Suprapubic skin (tissue), 4 donors: ENCODE results near the gene RRP1B. TPM values are rescaled to one million over a fixed set of nuclear protein-coding genes. Genes with fewer than 3 reads are reported as not detected.

Experiments
- DNase-seq, 2 donors: peaks; one replicate each; pipeline ENCODE4 v3.0.0-alpha.2; 2019; ENCODE audit warnings: low spot score in 2 of 2
- H3K27ac ChIP-seq: fragments of 200-600 bp; sonication (generic); one replicate; pipeline ENCODE4 v1.5.1; 2019
- H3K27me3 ChIP-seq: fragments of 200-600 bp; sonication (generic); one replicate; pipeline ENCODE4 v1.5.1; 2019
- H3K36me3 ChIP-seq: fragments of 200-600 bp; sonication (generic); one replicate; pipeline ENCODE4 v1.5.1; 2019
- H3K4me1 ChIP-seq: fragments of 200-600 bp; sonication (generic); one replicate; pipeline ENCODE4 v1.5.1; 2019
- H3K4me3 ChIP-seq: fragments of 200-600 bp; sonication (generic); one replicate; pipeline ENCODE4 v1.5.1; 2019; ENCODE audit warnings: mild to moderate bottlenecking
- H3K9me3 ChIP-seq: fragments of 200-600 bp; sonication (generic); one replicate; pipeline ENCODE4 v1.5.1; 2019
- CTCF ChIP-seq, 2 donors: fragments of 200-600 bp in 1 of 2; fragments of 450-650 bp in 1 of 2; sonication (generic) in 1 of 2; IDR thresholded peaks; one replicate each; pipeline ENCODE4 v1.5.1; 2016 to 2019; ENCODE audit warnings: antibody characterized with exemption in 2 of 2, mild to moderate bottlenecking in 1 of 2, moderate library complexity in 1 of 2
- EP300 ChIP-seq: sonication (generic); formaldehyde crosslinking; IDR thresholded peaks from one replicate; pipeline ENCODE4 v1.6.1; 2017; ENCODE audit warnings: antibody characterized with exemption
- POLR2A ChIP-seq, 2 donors: fragments of 450-650 bp; IDR thresholded peaks; one replicate each; pipeline ENCODE4 v1.6.1; 2017; ENCODE audit warnings: antibody characterized with exemption in 2 of 2, mild to moderate bottlenecking in 2 of 2, moderate library complexity in 2 of 2
- POLR2AphosphoS5 ChIP-seq, 3 donors: sonication (generic); formaldehyde crosslinking; IDR thresholded peaks; one replicate each; pipeline ENCODE4 v1.6.1; 2017; ENCODE audit warnings: antibody characterized with exemption in 3 of 3
- WGBS: methylation state at CpG from one replicate; pipeline ENCODE4 v1.1.5; 2018; 5-methylcytosine and 5-hydroxymethylcytosine counted together
- total RNA-seq, 4 donors: library from RNA; depleted of rRNA; stranded (reverse); fragments of >200 nt; gene quantifications; one replicate each; pipeline ENCODE4 v1.1.0, GENCODE V29; 2016

Gene RRP1B
- total RNA-seq, 4 donors from 2014 or later = 19.1 to 25.1 (median 23.3) TPM

DNA sequence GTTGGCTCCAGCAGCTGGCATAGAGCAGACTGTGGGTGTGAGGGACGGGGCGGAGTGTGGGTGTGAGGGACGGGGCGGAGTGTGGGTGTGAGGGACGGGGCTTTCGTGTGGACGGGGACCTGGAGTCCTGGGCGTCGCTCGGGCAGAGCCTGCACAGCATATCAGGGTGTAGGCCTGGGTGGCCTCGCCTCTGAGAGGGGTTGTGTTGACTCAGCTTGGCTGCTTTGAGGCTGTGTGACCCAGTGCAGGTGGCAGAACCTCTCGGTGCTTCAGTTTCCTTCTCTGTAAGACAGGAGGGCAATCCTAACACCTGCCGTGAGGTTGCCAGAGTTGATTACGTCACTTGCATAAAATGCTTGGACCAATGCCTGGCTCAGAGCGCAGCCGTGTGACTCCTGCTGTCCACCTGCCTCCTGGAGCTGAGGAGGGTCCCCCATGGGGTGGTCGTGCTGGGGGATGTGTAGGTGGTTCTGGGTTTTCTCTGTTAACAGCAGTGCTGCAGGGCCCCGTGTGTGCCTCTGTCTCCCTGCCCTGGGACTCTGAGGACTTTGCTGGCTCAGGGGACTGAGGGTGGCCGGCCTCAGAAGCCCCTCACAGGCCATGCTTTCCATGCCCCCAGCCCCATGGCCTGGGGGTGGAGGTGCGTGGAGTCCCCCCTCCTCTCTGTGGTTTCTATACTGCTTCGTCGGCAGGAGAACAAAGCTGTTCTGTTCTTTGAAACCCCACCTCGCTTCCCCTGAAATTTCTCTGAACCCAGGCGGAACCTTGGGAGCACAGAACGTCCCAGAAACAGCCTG, 75.0 kb downstream of the RRP1B start:
- H3K36me3 ChIP-seq = peaks cover 24% of the 10 kb centered on the region
- H3K27ac ChIP-seq = peak overlapping the region; percentile 73
- H3K4me3 ChIP-seq = no peak overlapping the region
- DNase-seq = no peak
- TF ChIP-seq EP300 (no peak), CTCF (IDR thresholded peaks at IDR 0.05) (no peak), POLR2AphosphoS5 (IDR thresholded peaks at IDR 0.05) (no peak), POLR2A (IDR thresholded peaks at IDR 0.05) (no peak)
- no peaks in the 10 kb centered on the region for H3K27me3 ChIP-seq
- no peaks in the 10 kb centered on the region for H3K9me3 ChIP-seq
- WGBS = 58% methylated on average over 22 of the region's 25 CpGs
- H3K4me1 ChIP-seq = peaks cover 48% of the 10 kb centered on the region

DNA sequence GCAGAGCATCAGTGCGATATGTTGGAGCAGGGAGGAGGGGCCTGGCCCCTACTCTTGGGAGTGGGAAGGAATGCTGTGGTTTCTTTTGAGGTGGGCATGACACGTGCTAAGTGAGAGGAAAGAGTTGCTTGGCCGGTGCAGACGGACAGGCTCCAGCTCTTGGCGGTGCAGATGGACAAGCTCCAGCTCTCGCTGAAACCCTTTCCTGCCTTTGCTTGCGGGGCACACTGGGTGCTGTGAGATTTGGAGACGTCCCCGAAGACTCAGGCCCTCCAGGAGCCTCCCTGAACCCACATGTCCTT, 75.5 kb downstream of the RRP1B start:
- peaks cover 24% of the 10 kb centered on the region for H3K36me3 ChIP-seq
- peaks cover 43% of the 10 kb centered on the region for H3K4me1 ChIP-seq
- no peaks in the 10 kb centered on the region for H3K9me3 ChIP-seq
- DNase-seq = no peak
- H3K27ac ChIP-seq = peak overlapping the region; percentile 73
- 66% methylated on average over 9 of the region's 9 CpGs for WGBS
- no peaks in the 10 kb centered on the region for H3K27me3 ChIP-seq
- TF ChIP-seq POLR2A (IDR thresholded peaks at IDR 0.05) = no peak
- no peak for TF ChIP-seq CTCF (IDR thresholded peaks at IDR 0.05)
- TF ChIP-seq POLR2AphosphoS5 (IDR thresholded peaks at IDR 0.05) = no peak
- no peak for TF ChIP-seq EP300
- H3K4me3 ChIP-seq = no peak overlapping the region

- WGBS = 90% methylated on average over 14 of the region's 22 CpGs
- no peak for DNase-seq
- no peaks in the 10 kb centered on the region for H3K9me3 ChIP-seq
- no peaks in the 10 kb centered on the region for H3K27me3 ChIP-seq
- TF ChIP-seq CTCF (IDR thresholded peaks at IDR 0.05) (no peak), POLR2AphosphoS5 (IDR thresholded peaks at IDR 0.05) (no peak), POLR2A (IDR thresholded peaks at IDR 0.05) (no peak), EP300 (no peak)
- peak overlapping the region; percentile 73 for H3K27ac ChIP-seq
- peaks cover 24% of the 10 kb centered on the region for H3K36me3 ChIP-seq
- peaks cover 42% of the 10 kb centered on the region for H3K4me1 ChIP-seq
- no peak overlapping the region for H3K4me3 ChIP-seq
These were observed 76.1 kb downstream of the RRP1B start for GRCh38 chr21:43735236-43736091.

DNA sequence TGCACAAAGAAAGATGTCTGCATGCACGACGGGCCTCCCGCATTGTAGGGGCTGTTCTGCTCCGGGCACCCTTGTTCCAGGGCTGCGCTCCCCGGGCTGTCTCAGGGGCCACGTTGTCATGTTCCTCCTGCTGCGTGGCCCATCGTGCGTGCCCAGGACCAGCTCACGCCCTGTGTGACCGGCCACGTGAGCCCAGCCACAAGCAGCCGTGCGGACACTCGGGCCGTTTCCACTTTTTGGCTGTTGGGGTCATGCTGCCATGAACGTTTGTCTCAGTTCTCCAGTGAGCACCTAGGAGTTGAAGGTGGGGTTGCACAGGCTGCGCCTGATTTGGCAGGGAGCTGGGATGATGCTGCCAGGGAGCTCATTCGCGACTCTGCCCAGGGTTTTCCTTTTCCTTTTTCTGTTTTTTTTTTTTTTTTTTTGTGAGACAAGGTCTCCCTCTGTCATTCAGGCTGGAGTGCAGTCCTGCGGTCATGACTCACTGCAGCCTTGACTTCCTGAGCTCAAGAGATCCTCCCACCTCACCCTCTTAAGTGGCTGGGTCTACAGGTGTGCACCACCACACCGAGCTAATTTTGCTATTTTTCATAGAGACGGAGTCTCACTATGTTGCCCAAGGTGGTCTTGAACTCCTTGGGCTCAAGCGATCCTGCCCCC, 77.0 kb downstream of the RRP1B start:
- H3K4me3 ChIP-seq = no peak overlapping the region
- TF ChIP-seq CTCF (IDR thresholded peaks at IDR 0.05) = no peak
- TF ChIP-seq POLR2AphosphoS5 (IDR thresholded peaks at IDR 0.05) = no peak
- TF ChIP-seq POLR2A (IDR thresholded peaks at IDR 0.05) = no peak
- no peak for TF ChIP-seq EP300
- H3K27me3 ChIP-seq = no peaks in the 10 kb centered on the region
- 90% methylated on average over 25 of the region's 25 CpGs for WGBS
- no peaks in the 10 kb centered on the region for H3K9me3 ChIP-seq
- H3K36me3 ChIP-seq = peaks cover 24% of the 10 kb centered on the region
- no peak for DNase-seq
- H3K27ac ChIP-seq = no peak overlapping the region
- H3K4me1 ChIP-seq = peaks cover 40% of the 10 kb centered on the region
